T-cell (primary cell): ENCODE data around the gene EGR2. TPM values are rescaled to one million over a fixed set of nuclear protein-coding genes. Genes with fewer than 3 reads are reported as not detected.
A peak's percentile ranks its signal among the peaks of the same experiment; 100 is the strongest.

Experiments
- ATAC-seq, 4 experiments: fragments of 200-7000 bp in 3 of 4; fragments of 150-1000 bp in 1 of 4; cut with Tn5 transposase; replicated peaks in 1 of 4; 1 replicate in 3 of 4; 2 replicates in 1 of 4; pipeline ENCODE4 v1.10.0; 2021; ENCODE audit warnings: moderate library complexity in 3 of 4, mild to moderate bottlenecking in 2 of 4, moderate number of reproducible peaks in 1 of 4
- CTCF ChIA-PET, 2 donors: fragments of 300-600 bp; sonication (Branson Sonifier 250); formaldehyde crosslinking; loops; one replicate each; lab custom pipeline; 2022; ENCODE audit warnings: antibody characterized with exemption in 2 of 2; lab: Charles Lee
- POLR2A ChIA-PET, 2 donors: fragments of 300-600 bp; sonication (Branson Sonifier 250); formaldehyde crosslinking; loops; one replicate each; lab custom pipeline; 2022; ENCODE audit warnings: antibody characterized with exemption in 2 of 2; lab: Charles Lee
- DNase-seq, 35 experiments: peaks; one replicate each; pipeline versions ENCODE4 v3.0.0 to v3.0.0-alpha.2; 2013 to 2023
- H3K27ac ChIP-seq: one replicate; pipeline ENCODE4 v1.5.1; 2013; ENCODE audit warnings: low read length
- H3K27me3 ChIP-seq, 2 experiments: replicated peaks in 1 of 2; 1 replicate in 1 of 2; 2 replicates in 1 of 2; pipeline versions ENCODE4 v1.6.1 to v1.7.0; 2013; ENCODE audit warnings: low read length in 1 of 2, mixed read lengths in 1 of 2; ENCODE audit not compliant: control insufficient read depth in 2 of 2, insufficient read depth in 2 of 2; ENCODE audit errors: extremely low read depth in 1 of 2
- H3K36me3 ChIP-seq, 2 donors: 1 replicate in 1 of 2; 2 replicates in 1 of 2; pipeline versions ENCODE4 v1.6.1 to v1.7.0; 2013; ENCODE audit warnings: low read length in 1 of 2; ENCODE audit not compliant: control insufficient read depth in 2 of 2, insufficient read depth in 1 of 2; ENCODE audit errors: extremely low read depth in 1 of 2
- H3K4me1 ChIP-seq, 2 experiments: 1 replicate in 1 of 2; 2 replicates in 1 of 2; pipeline versions ENCODE4 v1.6.1 to v1.7.0; 2013; ENCODE audit warnings: low read length in 2 of 2, mixed read lengths in 1 of 2; ENCODE audit not compliant: insufficient read depth in 2 of 2, control insufficient read depth in 1 of 2; ENCODE audit errors: extremely low read depth in 1 of 2
- H3K4me3 ChIP-seq, 2 donors: 1 replicate in 1 of 2; 2 replicates in 1 of 2; pipeline versions ENCODE4 v1.5.1 to v1.7.0; 2013; ENCODE audit warnings: mild to moderate bottlenecking in 2 of 2, low read length in 1 of 2, moderate library complexity in 1 of 2; ENCODE audit not compliant: control insufficient read depth in 1 of 2; ENCODE audit errors: extremely low read depth in 1 of 2
- H3K9me3 ChIP-seq: 2 replicates; pipeline ENCODE4 v1.7.0; 2013
- H3K27ac Mint-ChIP-seq, 2 donors: one replicate each; pipeline ENCODE4 v1.8.0; 2020 to 2021; ENCODE audit warnings: mild to moderate bottlenecking in 2 of 2, mixed read lengths in 2 of 2
- H3K27me3 Mint-ChIP-seq, 2 donors: one replicate each; pipeline ENCODE4 v1.8.0; 2021 to 2022; ENCODE audit warnings: mixed read lengths in 2 of 2
- H3K36me3 Mint-ChIP-seq: one replicate; pipeline ENCODE4 v1.8.0; 2021; ENCODE audit warnings: mixed read lengths
- H3K4me1 Mint-ChIP-seq, 3 donors: one replicate each; pipeline ENCODE4 v1.8.0; 2020 to 2022; ENCODE audit warnings: mixed read lengths in 3 of 3, mild to moderate bottlenecking in 1 of 3
- H3K4me3 Mint-ChIP-seq, 3 donors: one replicate each; pipeline ENCODE4 v1.8.0; 2020 to 2022; ENCODE audit warnings: mild to moderate bottlenecking in 3 of 3, mixed read lengths in 3 of 3, moderate library complexity in 3 of 3
- H3K9me3 Mint-ChIP-seq, 3 donors: one replicate each; pipeline ENCODE4 v1.8.0; 2020 to 2022; ENCODE audit warnings: mixed read lengths in 3 of 3
- WGBS: methylation state at CpG from one replicate; pipeline ENCODE4 v1.1.5; 2013; ENCODE audit warnings: missing lambda C conversion rate; ENCODE audit not compliant: insufficient coverage; 5-methylcytosine and 5-hydroxymethylcytosine counted together
- total RNA-seq, 35 experiments: library from RNA in 6 of 35; stranded (reverse) in 6 of 35; fragments of 120-200 nt in 1 of 35; gene quantifications; one replicate each; pipeline versions ENCODE4 v1.2.1 to v1.2.4 and lab custom pipeline; 2013 to 2026

Gene EGR2
- total RNA-seq, 5 donors from 2014 or later (not counting 1 experiment from before 2014, with no cell fraction given), result 0.90 to 2.7 (median 2.5) TPM

DNA sequence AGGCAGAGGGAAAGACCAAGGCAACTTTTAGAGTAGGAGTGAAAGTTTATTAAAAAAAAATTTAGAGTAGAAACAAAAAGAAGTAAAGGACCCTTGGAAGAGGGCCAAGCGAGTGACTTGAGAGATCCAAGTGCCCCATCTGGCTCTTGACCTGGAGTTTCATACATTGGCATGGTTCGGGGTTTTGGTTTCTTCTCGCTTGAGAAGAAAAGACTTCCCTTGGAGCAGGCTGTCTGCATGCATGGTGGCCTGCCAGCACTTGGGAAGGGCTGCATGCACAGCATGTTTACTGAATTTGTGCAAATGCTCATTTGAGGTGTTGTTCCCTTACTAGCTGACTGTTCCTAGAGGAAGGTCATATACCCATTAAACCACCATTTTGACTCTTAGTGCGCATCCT is 20.4 kb downstream of the EGR2 start:
- ChIA-PET CTCF (interaction anchor here in 1 of 2 donors (0.8 to 1.1 kb wide), 2 partner anchors 10 to 164 kb away, joined by 3 read pairs; no protein-coding TSS in a partner anchor), POLR2A (interaction anchor here in 1 of 2 donors (0.5 kb wide), 1 partner anchor 8 kb away, joined by 5 read pairs; no protein-coding TSS in a partner anchor)
- H3K4me1 ChIP-seq, result no peaks in the 10 kb centered on the region
- H3K9me3 ChIP-seq, result no peaks in the 10 kb centered on the region
- Mint-ChIP-seq H3K27me3 (peaks cover 25 to 36% of the 10 kb centered on the region in 2 donors), H3K4me1 (no peaks in the 10 kb centered on the region), H3K36me3 (no peaks in the 10 kb centered on the region), H3K9me3 (no peaks in the 10 kb centered on the region), H3K4me3 (no peak overlapping the region), H3K27ac (peak overlapping the region in 1 of 2 donors; percentile 51)
- WGBS, result 100% methylated on average over 2 of the region's 4 CpGs
- no peak for DNase-seq
- no peaks in the 10 kb centered on the region for H3K36me3 ChIP-seq
- H3K27ac ChIP-seq, result no peak overlapping the region
- no peaks in the 10 kb centered on the region for H3K27me3 ChIP-seq
- no peak overlapping the region for H3K4me3 ChIP-seq
- no peak for ATAC-seq

DNA sequence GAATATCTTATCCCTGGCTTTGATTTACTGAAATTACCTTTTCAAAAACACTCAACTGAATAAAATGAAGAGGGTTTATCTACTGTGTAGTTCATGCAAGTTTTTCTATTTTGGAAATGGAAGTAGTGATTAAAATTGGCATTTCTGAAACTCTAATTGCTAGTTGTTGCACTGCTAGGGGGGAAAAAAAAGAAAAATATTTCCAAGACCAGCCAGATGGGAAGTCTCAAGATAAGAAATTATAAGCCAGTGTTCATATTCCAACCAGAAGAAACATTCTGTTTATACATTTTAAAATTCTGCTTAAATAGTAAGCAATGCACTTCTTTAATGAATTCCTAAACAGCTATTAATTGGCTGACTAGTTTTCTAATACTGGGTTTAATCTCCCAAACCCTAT is 21.1 kb downstream of the EGR2 start:
- POLR2A ChIA-PET, result interaction anchor here in 1 of 2 donors (0.9 kb wide), 1 partner anchor 16 kb away, joined by 4 read pairs; no protein-coding TSS in a partner anchor
- H3K9me3 ChIP-seq, result no peaks in the 10 kb centered on the region
- H3K4me3 ChIP-seq, result no peak overlapping the region
- CTCF ChIA-PET, result interaction anchor here (0.6 to 1.0 kb wide), 2 partner anchors 9 to 33 kb away, joined by 3 to 4 read pairs; partner anchors contain the start of gene ADO (in 1 of the 2)
- H3K27ac Mint-ChIP-seq, result no peak overlapping the region
- ATAC-seq (no peak), DNase-seq (no peak)
- H3K27me3 Mint-ChIP-seq, result peaks cover 25 to 36% of the 10 kb centered on the region in 2 donors
- H3K9me3 Mint-ChIP-seq, result no peaks in the 10 kb centered on the region
- no peaks in the 10 kb centered on the region for H3K4me1 ChIP-seq
- no peak overlapping the region for H3K27ac ChIP-seq
- H3K4me3 Mint-ChIP-seq, result no peak overlapping the region
- H3K27me3 ChIP-seq, result peaks cover 0 to under 1% of the 10 kb centered on the region in 2 experiments
- no peaks in the 10 kb centered on the region for H3K36me3 ChIP-seq
- H3K4me1 Mint-ChIP-seq, result no peaks in the 10 kb centered on the region
- no peaks in the 10 kb centered on the region for H3K36me3 Mint-ChIP-seq

DNA sequence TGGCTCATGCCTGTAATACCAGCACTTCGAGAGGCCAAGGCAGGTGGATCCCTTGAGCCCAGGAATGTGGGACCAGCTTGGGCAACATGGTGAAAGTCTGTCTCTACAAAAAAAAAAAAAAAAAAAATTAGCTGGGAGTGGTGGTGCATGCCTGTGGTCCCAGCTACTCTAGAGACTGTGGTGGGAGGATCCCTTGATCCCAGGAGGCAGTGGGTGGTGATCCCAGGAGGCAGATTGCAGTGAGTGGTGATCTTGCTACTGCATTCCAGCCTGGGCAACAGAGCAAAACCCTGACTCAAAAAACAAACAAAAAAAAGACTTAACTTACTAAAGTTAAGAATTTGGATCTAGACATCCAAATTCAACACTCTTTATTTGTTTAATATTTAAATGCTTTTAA is 21.9 kb downstream of the EGR2 start:
- Mint-ChIP-seq H3K36me3 (no peaks in the 10 kb centered on the region), H3K27ac (no peak overlapping the region), H3K9me3 (no peaks in the 10 kb centered on the region), H3K27me3 (peaks cover 25 to 36% of the 10 kb centered on the region in 2 donors), H3K4me1 (no peaks in the 10 kb centered on the region), H3K4me3 (no peak overlapping the region)
- DNase-seq, result no peak
- Histone ChIP-seq H3K4me3 (no peak overlapping the region), H3K9me3 (no peaks in the 10 kb centered on the region), H3K36me3 (no peaks in the 10 kb centered on the region), H3K4me1 (no peaks in the 10 kb centered on the region), H3K27ac (no peak overlapping the region), H3K27me3 (peaks cover 0 to 3% of the 10 kb centered on the region in 2 experiments)
- POLR2A ChIA-PET, result interaction anchor here in 1 of 2 donors (0.9 kb wide), 1 partner anchor 15 kb away, joined by 4 read pairs; no protein-coding TSS in a partner anchor
- WGBS, result no CpG with 5 or more reads among the region's 1 CpG
- CTCF ChIA-PET, result interaction anchor here (0.6 to 1.0 kb wide), 3 partner anchors 10 to 201 kb away, joined by 3 to 4 read pairs (median 3); partner anchors contain the start of gene ADO (in 1 of the 2)
- no peak for ATAC-seq

DNA sequence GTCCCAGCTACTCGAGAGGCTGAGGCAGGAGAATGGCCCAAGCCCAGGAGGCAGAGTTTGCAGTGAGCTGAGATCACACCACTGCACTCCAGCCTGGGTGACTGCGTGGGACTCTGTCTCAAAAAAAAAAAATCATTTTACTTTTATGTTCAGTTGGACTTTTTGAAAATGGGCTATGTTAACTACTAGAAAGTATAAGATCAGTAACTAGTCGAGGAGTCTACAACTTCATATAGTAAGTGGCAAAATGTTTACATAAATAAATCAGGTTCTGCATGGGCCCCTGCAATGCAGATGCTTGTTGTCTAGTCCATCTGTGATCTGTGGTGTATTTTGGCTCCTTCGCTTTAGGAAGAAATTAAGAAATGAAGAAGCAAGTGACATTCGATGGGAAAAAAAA is 23.9 kb downstream of the EGR2 start:
- Histone ChIP-seq H3K4me3 (no peak overlapping the region), H3K27me3 (peaks cover 0 to 3% of the 10 kb centered on the region in 2 experiments), H3K4me1 (no peaks in the 10 kb centered on the region), H3K36me3 (no peaks in the 10 kb centered on the region), H3K9me3 (no peaks in the 10 kb centered on the region), H3K27ac (no peak overlapping the region)
- peaks cover 13 to 19% of the 10 kb centered on the region in 2 donors for H3K27me3 Mint-ChIP-seq
- no peaks in the 10 kb centered on the region for H3K4me1 Mint-ChIP-seq
- DNase-seq (no peak), ATAC-seq (no peak)
- CTCF ChIA-PET, result interaction anchor here in 1 of 2 donors (0.7 kb wide), 1 partner anchor 35 kb away, joined by 3 read pairs; no protein-coding TSS in a partner anchor
- no peak overlapping the region for H3K4me3 Mint-ChIP-seq
- POLR2A ChIA-PET, result no interaction called here
- no peaks in the 10 kb centered on the region for H3K9me3 Mint-ChIP-seq
- H3K27ac Mint-ChIP-seq, result no peak overlapping the region
- WGBS, result 82% methylated on average over 1 of the region's 5 CpGs
- no peaks in the 10 kb centered on the region for H3K36me3 Mint-ChIP-seq

DNA sequence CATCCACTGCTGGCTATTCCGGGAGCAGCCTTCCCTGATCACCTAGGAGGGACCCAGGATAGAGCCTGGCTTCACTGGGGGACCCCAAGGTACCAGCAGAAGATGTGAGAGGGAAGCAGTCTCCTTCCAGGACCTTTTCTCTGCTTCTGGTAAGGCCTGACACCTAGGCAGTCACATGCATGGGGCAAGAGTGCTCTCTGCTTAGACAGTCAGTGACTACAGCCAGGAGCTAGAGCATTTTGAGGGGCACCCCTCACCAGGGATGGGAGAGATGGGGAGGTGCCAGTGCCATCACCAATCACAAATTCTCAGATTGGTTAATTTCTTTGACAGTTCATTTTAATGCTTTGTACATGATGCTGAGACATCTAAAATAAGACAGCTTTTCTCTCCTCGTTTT is 25.6 kb downstream of the EGR2 start:
- Histone ChIP-seq H3K4me3 (no peak overlapping the region), H3K27me3 (peaks cover 0 to 3% of the 10 kb centered on the region in 2 experiments), H3K4me1 (no peaks in the 10 kb centered on the region), H3K36me3 (no peaks in the 10 kb centered on the region), H3K9me3 (no peaks in the 10 kb centered on the region), H3K27ac (no peak overlapping the region)
- Mint-ChIP-seq H3K27ac (no peak overlapping the region), H3K9me3 (no peaks in the 10 kb centered on the region), H3K36me3 (no peaks in the 10 kb centered on the region), H3K4me3 (no peak overlapping the region), H3K27me3 (peaks cover 1 to 4% of the 10 kb centered on the region in 2 donors), H3K4me1 (no peaks in the 10 kb centered on the region)
- no peak for DNase-seq
- WGBS, result no CpG with 5 or more reads among the region's 2 CpGs
- POLR2A ChIA-PET, result no interaction called here
- no peak for ATAC-seq
- CTCF ChIA-PET, result no interaction called here

DNA sequence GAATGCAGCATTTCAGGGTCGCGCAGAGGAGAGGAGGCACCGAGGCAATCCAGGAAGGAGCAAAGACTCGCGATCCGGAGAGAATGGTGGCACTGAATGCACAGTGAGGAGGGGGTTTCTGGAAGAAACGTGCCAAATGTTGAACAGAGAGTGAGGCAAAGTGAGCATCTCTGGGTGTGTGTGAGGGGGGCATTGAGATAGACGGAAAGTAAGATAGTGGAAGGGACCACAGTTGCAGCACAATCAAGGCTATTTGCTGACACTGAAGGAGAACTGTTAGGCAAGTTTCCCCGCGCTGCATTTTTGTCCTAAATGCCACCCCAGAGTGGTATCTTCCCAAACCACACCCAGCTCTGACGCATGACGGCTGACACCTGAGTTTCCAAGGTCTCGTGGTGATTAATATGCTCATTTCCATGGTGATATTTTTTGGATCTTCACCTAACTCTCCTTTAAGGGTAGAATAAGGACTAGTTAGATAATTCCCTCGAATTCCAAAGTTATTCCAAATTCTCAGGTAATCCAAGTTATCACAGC is 26.1 kb downstream of the EGR2 start:
- H3K27me3 Mint-ChIP-seq, result peaks cover 1 to 4% of the 10 kb centered on the region in 2 donors
- peaks cover 0 to 3% of the 10 kb centered on the region in 2 experiments for H3K27me3 ChIP-seq
- peaks cover 3 to 4% (median 4%) of the 10 kb centered on the region in 3 donors for H3K9me3 Mint-ChIP-seq
- H3K36me3 ChIP-seq, result no peaks in the 10 kb centered on the region
- H3K27ac Mint-ChIP-seq, result no peak overlapping the region
- no peak for DNase-seq
- H3K27ac ChIP-seq, result no peak overlapping the region
- 91% methylated on average over 5 of the region's 14 CpGs for WGBS
- peaks cover 2% of the 10 kb centered on the region for H3K36me3 Mint-ChIP-seq
- CTCF ChIA-PET, result no interaction called here
- POLR2A ChIA-PET, result no interaction called here
- no peak overlapping the region for H3K4me3 Mint-ChIP-seq
- H3K4me1 ChIP-seq, result no peaks in the 10 kb centered on the region
- no peak overlapping the region for H3K4me3 ChIP-seq
- H3K9me3 ChIP-seq, result no peaks in the 10 kb centered on the region
- no peak for ATAC-seq
- H3K4me1 Mint-ChIP-seq, result no peaks in the 10 kb centered on the region
